GM13976 (cell line): Measurements from ENCODE around the gene CADM1.

Experiments used
- DNase-seq: peaks from one replicate; pipeline ENCODE4 v3.0.0; 2012; ENCODE audit warnings: low spot score
- in situ Hi-C: fragments of 300-500 bp; cut with MboI; formaldehyde crosslinking; loops from one replicate; pipeline ENCODE4 v1.12.0; 2022; ENCODE audit warnings: low sequenced_read_pairs, mixed read lengths, inconsistent platforms; ENCODE audit not compliant: unreplicated experiment
- TF ChIP-seq, protein P1 (sequence below): IDR thresholded peaks from 2 replicates; pipeline ENCODE4 v1.5.1; 2012; ENCODE audit warnings: borderline replicate concordance, mild to moderate bottlenecking; ENCODE audit not compliant: insufficient read depth; ENCODE audit errors: extremely low read depth, missing control alignments, control extremely low read depth

The CADM1 gene

GRCh38 chr11:115208808-115209259, 295.4 kb downstream of the CADM1 start:
- DNase-seq: no peak
- in situ Hi-C loops: no loop called here
- TF ChIP-seq, protein P1, sequence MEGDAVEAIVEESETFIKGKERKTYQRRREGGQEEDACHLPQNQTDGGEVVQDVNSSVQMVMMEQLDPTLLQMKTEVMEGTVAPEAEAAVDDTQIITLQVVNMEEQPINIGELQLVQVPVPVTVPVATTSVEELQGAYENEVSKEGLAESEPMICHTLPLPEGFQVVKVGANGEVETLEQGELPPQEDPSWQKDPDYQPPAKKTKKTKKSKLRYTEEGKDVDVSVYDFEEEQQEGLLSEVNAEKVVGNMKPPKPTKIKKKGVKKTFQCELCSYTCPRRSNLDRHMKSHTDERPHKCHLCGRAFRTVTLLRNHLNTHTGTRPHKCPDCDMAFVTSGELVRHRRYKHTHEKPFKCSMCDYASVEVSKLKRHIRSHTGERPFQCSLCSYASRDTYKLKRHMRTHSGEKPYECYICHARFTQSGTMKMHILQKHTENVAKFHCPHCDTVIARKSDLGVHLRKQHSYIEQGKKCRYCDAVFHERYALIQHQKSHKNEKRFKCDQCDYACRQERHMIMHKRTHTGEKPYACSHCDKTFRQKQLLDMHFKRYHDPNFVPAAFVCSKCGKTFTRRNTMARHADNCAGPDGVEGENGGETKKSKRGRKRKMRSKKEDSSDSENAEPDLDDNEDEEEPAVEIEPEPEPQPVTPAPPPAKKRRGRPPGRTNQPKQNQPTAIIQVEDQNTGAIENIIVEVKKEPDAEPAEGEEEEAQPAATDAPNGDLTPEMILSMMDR: no peak

DNA sequence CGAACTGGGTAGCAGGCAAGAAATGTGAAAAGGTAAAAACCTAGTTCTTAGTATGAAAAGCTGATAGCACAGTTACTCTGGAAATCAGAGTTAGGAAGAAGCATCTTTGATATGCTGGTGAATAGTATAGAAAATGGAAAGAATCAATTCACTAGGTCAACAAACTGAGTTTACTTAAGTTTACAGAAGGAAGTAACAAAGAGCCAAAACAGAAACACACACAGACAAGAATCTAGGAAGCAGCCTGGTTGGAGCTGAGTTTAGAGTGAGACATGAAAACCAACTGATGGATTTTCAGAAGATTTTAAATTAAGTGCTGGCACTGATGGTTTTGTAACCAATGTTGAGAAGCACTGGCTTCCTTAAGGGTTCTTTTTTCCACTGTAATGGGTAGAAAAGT, 296.3 kb downstream of the CADM1 start:
- no peak for DNase-seq
- TF ChIP-seq, protein P1: no peak
- in situ Hi-C loops: no loop called here

- TF ChIP-seq, protein P1: no peak
- in situ Hi-C loops: no loop called here
- no peak for DNase-seq
Observed at GRCh38 chr11:115207166-115207591, 297.0 kb downstream of the CADM1 start.

- in situ Hi-C loops: no loop called here
Observed at GRCh38 chr11:115206365-115207022, 297.7 kb downstream of the CADM1 start.

DNA sequence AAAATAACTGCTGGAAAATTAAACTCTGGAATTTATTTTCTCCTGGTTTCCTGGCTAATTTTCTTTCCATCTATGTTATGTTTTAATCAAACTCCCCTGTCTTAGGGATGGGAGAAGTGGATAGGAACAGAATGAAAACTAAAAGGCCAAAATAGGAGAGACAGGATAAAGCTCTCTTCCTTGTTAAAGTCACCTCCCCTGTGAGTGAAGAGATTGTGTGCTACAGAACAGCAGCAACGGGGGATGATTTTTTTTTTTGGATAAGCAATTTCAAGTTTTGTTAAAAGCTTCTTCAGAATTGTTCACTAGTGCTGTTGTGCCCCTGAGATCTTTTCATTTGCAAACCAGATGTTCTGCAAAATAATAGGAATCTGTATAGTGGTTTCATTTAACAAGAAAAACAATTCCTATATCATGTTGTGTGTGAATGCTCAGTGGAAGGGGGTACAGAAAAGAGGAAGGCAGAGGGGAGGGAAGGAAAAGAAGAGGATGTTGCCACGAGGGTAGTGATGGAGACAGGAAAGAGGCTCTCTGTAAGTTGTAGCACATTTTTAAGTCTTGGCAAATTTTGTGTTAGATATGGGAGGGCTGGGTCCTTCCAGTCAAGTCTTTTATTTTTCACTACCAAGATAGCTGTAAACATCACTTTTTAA, 301.2 kb downstream of the CADM1 start:
- in situ Hi-C loops: no loop called here
- DNase-seq: no peak
- TF ChIP-seq, protein P1: no peak

More at GRCh38 chr11:115206365-115207022, 297.7 kb downstream of the CADM1 start:
- TF ChIP-seq, protein P1: no peak
- no peak for DNase-seq

DNA sequence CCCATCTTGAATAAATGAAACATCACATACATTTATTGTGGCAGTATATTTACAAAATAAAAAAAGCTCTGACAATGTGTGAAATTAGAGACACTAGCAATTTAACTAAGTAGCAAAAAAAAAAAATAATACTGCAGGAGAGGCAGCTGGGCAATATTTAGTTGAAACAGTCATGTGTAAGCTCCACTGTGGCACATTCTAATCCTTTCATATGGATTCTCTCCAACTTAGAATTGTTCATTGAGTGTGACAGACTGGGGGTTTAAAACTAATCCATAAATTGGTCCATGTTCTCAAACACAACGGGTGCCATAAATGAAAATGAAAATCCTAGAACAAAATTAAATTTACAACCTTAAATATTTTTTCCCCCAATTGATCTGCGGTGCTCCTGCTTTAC, 302.1 kb downstream of the CADM1 start:
- TF ChIP-seq, protein P1: no peak
- in situ Hi-C loops: no loop called here
- DNase-seq: no peak
